GM12878 (cell line): ENCODE data around the gene C1orf74. TPM values are rescaled to one million over a fixed set of nuclear protein-coding genes. Genes with fewer than 3 reads are reported as not detected.
A peak's percentile ranks its signal among the peaks of the same experiment; 100 is the strongest.

Source experiments
- CHD4 ChIP-seq: fragments of 200-600 bp; sonication (generic); IDR thresholded peaks from 2 replicates; pipeline ENCODE4 v1.6.1; 2016; ENCODE audit warnings: mild to moderate bottlenecking
- CREM ChIP-seq: IDR thresholded peaks from 2 replicates; pipeline ENCODE4 v1.6.1; 2014; ENCODE audit warnings: antibody characterized with exemption, low read depth
- EED ChIP-seq: sonication (generic); IDR thresholded peaks from 2 replicates; pipeline ENCODE4 v1.6.1; 2016; ENCODE audit warnings: antibody characterized with exemption, low read depth
- EGR1 ChIP-seq, 2 experiments: IDR thresholded peaks; 1 replicate in 1 of 2; 2 replicates in 1 of 2; pipeline ENCODE4 v1.6.1; 2011 to 2012; ENCODE audit warnings: low read depth in 2 of 2, low read length in 2 of 2, borderline replicate concordance in 1 of 2, mild to moderate bottlenecking in 1 of 2, moderate library complexity in 1 of 2
- ELK1 ChIP-seq: IDR thresholded peaks from 2 replicates; pipeline ENCODE4 v1.6.1; 2012; ENCODE audit warnings: low read depth, low read length, improper control_type of control experiment
- EP300 ChIP-seq, 2 experiments: fragments of 150-350 bp in 1 of 2; IDR thresholded peaks; 2 replicates each; pipeline ENCODE4 v1.6.1; 2011 to 2012; ENCODE audit warnings: low read depth in 2 of 2, low read length in 2 of 2, borderline replicate concordance in 1 of 2, improper control_type of control experiment in 1 of 2, inconsistent platforms in 1 of 2; ENCODE audit not compliant: control insufficient read depth in 1 of 2
- HCFC1 ChIP-seq: fragments of 150-350 bp; IDR thresholded peaks from 2 replicates; pipeline ENCODE4 v1.6.1; 2014; ENCODE audit warnings: low read length
- IRF4 ChIP-seq: IDR thresholded peaks from 2 replicates; pipeline ENCODE4 v1.6.1; 2011; ENCODE audit warnings: low read depth, low read length
- MEF2A ChIP-seq: IDR thresholded peaks from 2 replicates; pipeline ENCODE4 v1.6.1; 2011; ENCODE audit warnings: low read depth, mild to moderate bottlenecking, low read length, moderate library complexity; ENCODE audit not compliant: insufficient read depth
- NFXL1 ChIP-seq: fragments of 450-650 bp; IDR thresholded peaks from 2 replicates; pipeline ENCODE4 v1.6.1; 2017; ENCODE audit warnings: antibody characterized with exemption, mild to moderate bottlenecking, borderline replicate concordance
- NR2F1 ChIP-seq: fragments of 450-650 bp; conservative IDR thresholded peaks from 2 replicates; pipeline ENCODE4 v1.6.1; 2017; ENCODE audit warnings: mild to moderate bottlenecking
- POLR2AphosphoS5 ChIP-seq: IDR thresholded peaks from 2 replicates; pipeline ENCODE4 v1.6.1; 2011; ENCODE audit warnings: mild to moderate bottlenecking, low read length, inconsistent platforms
- POU2F2 ChIP-seq: IDR thresholded peaks from 3 replicates; pipeline ENCODE4 v1.6.1; 2011; ENCODE audit warnings: low read depth, mild to moderate bottlenecking, low read length, borderline replicate concordance
- RBBP5 ChIP-seq: fragments of 200-600 bp; sonication (generic); conservative IDR thresholded peaks from 2 replicates; pipeline ENCODE4 v1.6.1; 2016
- SPI1 ChIP-seq: IDR thresholded peaks from 2 replicates; pipeline ENCODE4 v1.6.1; 2011; ENCODE audit warnings: low read depth, mild to moderate bottlenecking, low read length, moderate library complexity, borderline replicate concordance; ENCODE audit not compliant: insufficient read depth
- SREBF1 ChIP-seq: IDR thresholded peaks from 2 replicates; pipeline ENCODE4 v1.6.1; 2012; ENCODE audit warnings: mild to moderate bottlenecking, low read length
- YBX1 ChIP-seq: fragments of 450-650 bp; IDR thresholded peaks from 2 replicates; pipeline ENCODE4 v1.6.1; 2016; ENCODE audit warnings: antibody characterized with exemption
- ZBTB4 ChIP-seq: fragments of 450-650 bp; formaldehyde crosslinking; IDR thresholded peaks from 2 replicates; pipeline ENCODE4 v1.4.0; 2022; ENCODE audit warnings: mild to moderate bottlenecking, moderate library complexity
- ZNF207 ChIP-seq: fragments of 450-650 bp; IDR thresholded peaks from 2 replicates; pipeline ENCODE4 v1.6.1; 2014; ENCODE audit warnings: antibody characterized with exemption, mild to moderate bottlenecking, borderline replicate concordance
- ZNF217 ChIP-seq: fragments of 450-650 bp; IDR thresholded peaks from 2 replicates; pipeline ENCODE4 v1.6.1; 2017; ENCODE audit warnings: antibody characterized with exemption, mild to moderate bottlenecking
- ZNF622 ChIP-seq: fragments of 450-650 bp; IDR thresholded peaks from 2 replicates; pipeline ENCODE4 v1.6.1; 2017; ENCODE audit warnings: mild to moderate bottlenecking, inconsistent platforms
- ZSCAN29 ChIP-seq: fragments of 450-650 bp; IDR thresholded peaks from 2 replicates; pipeline ENCODE4 v1.6.1; 2017; ENCODE audit warnings: mild to moderate bottlenecking, moderate library complexity
- polyA plus RNA-seq, 11 experiments: library from polyadenylated mRNA; depleted of rRNA in 4 of 11; unstranded in 6 of 11; stranded (reverse) in 5 of 11; fragments of >200 nt; fragmentation: Nextera tagmentation in 4 of 11; fragmentation: Illumina TruSeq in 1 of 11; extraction: Ambion mirVana in 4 of 11; extraction: Trizol in 1 of 11; gene quantifications; 1 replicate in 1 of 11; 2 replicates in 10 of 11; pipeline versions ENCODE4 v1.2.1 to v1.2.3, GENCODE V29; 2011 to 2016; ENCODE audit warnings: inconsistent platforms in 2 of 11, missing spikeins in 2 of 11, low read depth in 1 of 11
- total RNA-seq, 4 experiments: library from RNA; depleted of rRNA in 3 of 4; stranded (reverse); fragments of >200 nt in 3 of 4; fragmentation: Illumina TruSeq in 1 of 4; extraction: Trizol in 1 of 4; gene quantifications; 2 replicates each; pipeline versions ENCODE4 v1.2.1 to v1.2.3, GENCODE V29; 2013 to 2021
- TF ChIP-seq, protein P1 (sequence below): fragments of 450-650 bp; IDR thresholded peaks from 2 replicates; pipeline ENCODE4 v1.6.1; 2017; ENCODE audit warnings: mild to moderate bottlenecking
- TF ChIP-seq, protein P2 (sequence below): IDR thresholded peaks from 2 replicates; pipeline ENCODE4 v1.6.1; 2011; ENCODE audit warnings: borderline replicate concordance, low read depth, mild to moderate bottlenecking, moderate library complexity, mixed read lengths, low read length; ENCODE audit not compliant: insufficient read depth; ENCODE audit errors: extremely low read length

C1orf74 gene
- total and polyA plus RNA-seq, 10 of the 15 experiments (the other 5 are each of a cell fraction or from before 2014, with no cell fraction given): 3.1 to 5.5 (median 3.6) TPM

GRCh38 chr1:209769171-209769904, 15.0 kb downstream of the C1orf74 start (continued):
- TF ChIP-seq SREBF1 (no peak), POLR2AphosphoS5 (peak; percentile 55; the same call in 1 of the 2 replicates), ZSCAN29 (no peak), ELK1 (no peak), ZNF207 (no peak), ZNF622 (no peak), NFXL1 (no peak), EP300 (IDR thresholded peaks at IDR 0.05; ENCODE audit: borderline replicate concordance in 1 of 2, control insufficient read depth in 1 of 2, low read depth in 2 of 2, low read length in 2 of 2) (peak; percentile 73 to 79; a peak in 3 of 4 replicates), EED (peak; percentile 94), HCFC1 (no peak), YBX1 (no peak), ZNF217 (no peak), NR2F1 (no peak), CHD4 (no peak), MEF2A (peak; percentile 96), POU2F2 (no peak), CREM (no peak; the same call in 1 of the 2 replicates), SPI1 (peak; percentile 47; the same call in 1 of the 2 replicates), RBBP5 (no peak), ZBTB4 (CRISPR knock-in tag) (no peak), EGR1 (IDR thresholded peaks at IDR 0.05; ENCODE audit: borderline replicate concordance in 1 of 2, low read depth in 2 of 2, low read length in 2 of 2) (no peak), IRF4 (peak; percentile 49; the same call in 1 of the 2 replicates)
- TF ChIP-seq, protein P1, sequence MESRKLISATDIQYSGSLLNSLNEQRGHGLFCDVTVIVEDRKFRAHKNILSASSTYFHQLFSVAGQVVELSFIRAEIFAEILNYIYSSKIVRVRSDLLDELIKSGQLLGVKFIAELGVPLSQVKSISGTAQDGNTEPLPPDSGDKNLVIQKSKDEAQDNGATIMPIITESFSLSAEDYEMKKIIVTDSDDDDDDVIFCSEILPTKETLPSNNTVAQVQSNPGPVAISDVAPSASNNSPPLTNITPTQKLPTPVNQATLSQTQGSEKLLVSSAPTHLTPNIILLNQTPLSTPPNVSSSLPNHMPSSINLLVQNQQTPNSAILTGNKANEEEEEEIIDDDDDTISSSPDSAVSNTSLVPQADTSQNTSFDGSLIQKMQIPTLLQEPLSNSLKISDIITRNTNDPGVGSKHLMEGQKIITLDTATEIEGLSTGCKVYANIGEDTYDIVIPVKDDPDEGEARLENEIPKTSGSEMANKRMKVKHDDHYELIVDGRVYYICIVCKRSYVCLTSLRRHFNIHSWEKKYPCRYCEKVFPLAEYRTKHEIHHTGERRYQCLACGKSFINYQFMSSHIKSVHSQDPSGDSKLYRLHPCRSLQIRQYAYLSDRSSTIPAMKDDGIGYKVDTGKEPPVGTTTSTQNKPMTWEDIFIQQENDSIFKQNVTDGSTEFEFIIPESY: no peak
- TF ChIP-seq, protein P2, sequence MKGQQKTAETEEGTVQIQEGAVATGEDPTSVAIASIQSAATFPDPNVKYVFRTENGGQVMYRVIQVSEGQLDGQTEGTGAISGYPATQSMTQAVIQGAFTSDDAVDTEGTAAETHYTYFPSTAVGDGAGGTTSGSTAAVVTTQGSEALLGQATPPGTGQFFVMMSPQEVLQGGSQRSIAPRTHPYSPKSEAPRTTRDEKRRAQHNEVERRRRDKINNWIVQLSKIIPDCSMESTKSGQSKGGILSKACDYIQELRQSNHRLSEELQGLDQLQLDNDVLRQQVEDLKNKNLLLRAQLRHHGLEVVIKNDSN: no peak
